Measurements from ENCODE around the gene TDRD3.

TDRD3 gene

GRCh38 chr13:60538566-60538965 lies 141.5 kb downstream of the TDRD3 start:
- TF ChIP-seq CTCF (IDR thresholded peaks at IDR 0.05; ENCODE audit: extremely low read depth, insufficient read depth, missing control alignments), result no peak
- DNase-seq (ENCODE audit: low spot score), result no peak
- in situ Hi-C loops (cut with MboI; ENCODE audit: low pct_unique_long_range_greater_than_20kb, low sequenced_read_pairs, unreplicated experiment), result no loop called here

GRCh38 chr13:60540276-60540675 lies 143.3 kb downstream of the TDRD3 start:
- no peak for TF ChIP-seq CTCF (IDR thresholded peaks at IDR 0.05; ENCODE audit: extremely low read depth, insufficient read depth, missing control alignments)
- in situ Hi-C loops (cut with MboI; ENCODE audit: low pct_unique_long_range_greater_than_20kb, low sequenced_read_pairs, unreplicated experiment), result no loop called here
- DNase-seq (ENCODE audit: low spot score), result no peak

GRCh38 chr13:60562096-60562780 lies 165.2 kb downstream of the TDRD3 start:
- in situ Hi-C loops (cut with MboI; ENCODE audit: low pct_unique_long_range_greater_than_20kb, low sequenced_read_pairs, unreplicated experiment), result no loop called here
- no peak for TF ChIP-seq CTCF (IDR thresholded peaks at IDR 0.05; ENCODE audit: extremely low read depth, insufficient read depth, missing control alignments)
- DNase-seq (ENCODE audit: low spot score), result no peak

GRCh38 chr13:60571571-60571970 lies 174.6 kb downstream of the TDRD3 start:
- in situ Hi-C loops (cut with MboI; ENCODE audit: low pct_unique_long_range_greater_than_20kb, low sequenced_read_pairs, unreplicated experiment), result no loop called here
- TF ChIP-seq CTCF (IDR thresholded peaks at IDR 0.05; ENCODE audit: extremely low read depth, insufficient read depth, missing control alignments), result no peak
- DNase-seq (ENCODE audit: low spot score), result no peak

- no peak for TF ChIP-seq CTCF (IDR thresholded peaks at IDR 0.05; ENCODE audit: extremely low read depth, insufficient read depth, missing control alignments)
- DNase-seq (ENCODE audit: low spot score), result no peak
- in situ Hi-C loops (cut with MboI; ENCODE audit: low pct_unique_long_range_greater_than_20kb, low sequenced_read_pairs, unreplicated experiment), result no loop called here
These were observed 175.2 kb downstream of the TDRD3 start for GRCh38 chr13:60572003-60572798.

- no peak for DNase-seq (ENCODE audit: low spot score)
- TF ChIP-seq CTCF (IDR thresholded peaks at IDR 0.05; ENCODE audit: extremely low read depth, insufficient read depth, missing control alignments), result no peak
- in situ Hi-C loops (cut with MboI; ENCODE audit: low pct_unique_long_range_greater_than_20kb, low sequenced_read_pairs, unreplicated experiment), result no loop called here
These were observed 175.8 kb downstream of the TDRD3 start for GRCh38 chr13:60572855-60573254.

Data from GM13977 (cell line).